H1 (cell line): ENCODE results near the gene PLXDC2. TPM values are rescaled to one million over a fixed set of nuclear protein-coding genes. Genes with fewer than 3 reads are reported as not detected.

ENCODE experiments used
- CTCF ChIA-PET: fragments of 300-600 bp; sonication (Branson Sonifier 250); formaldehyde crosslinking; loops from one replicate; lab custom pipeline; 2021; ENCODE audit not compliant: partially characterized antibody; lab: Charles Lee
- POLR2A ChIA-PET: fragments of 300-600 bp; sonication (Branson Sonifier 250); formaldehyde crosslinking; loops from one replicate; lab custom pipeline; 2021; ENCODE audit warnings: inconsistent platforms; ENCODE audit not compliant: partially characterized antibody; lab: Charles Lee
- DNase-seq, 2 experiments: peaks; one replicate each; pipeline versions ENCODE4 v3.0.0 to v3.0.0-alpha.2; 2010 to 2022; ENCODE audit warnings: low spot score in 2 of 2, low read depth in 1 of 2, mixed read lengths in 1 of 2
- FAIRE-seq: peaks from 2 replicates; lab custom pipeline; 2011; peaks lifted over from hg19 to GRCh38; lab: Jason Lieb, UNC
- H2AFZ ChIP-seq: 2 replicates; pipeline ENCODE4 v1.8.1; 2012; ENCODE audit warnings: low read length, inconsistent platforms
- H2AK5ac ChIP-seq: 2 replicates; pipeline ENCODE4 v1.6.1; 2013; ENCODE audit warnings: low read depth, low read length
- H2BK120ac ChIP-seq: replicated peaks from 2 replicates; pipeline ENCODE3; 2013; ENCODE audit warnings: low read depth, low read length, inconsistent platforms
- H2BK12ac ChIP-seq: 2 replicates; pipeline ENCODE4 v1.6.1; 2013; ENCODE audit warnings: low read depth, low read length
- H2BK15ac ChIP-seq: 2 replicates; pipeline ENCODE4 v1.6.1; 2013; ENCODE audit warnings: low read length
- H2BK20ac ChIP-seq: 2 replicates; pipeline ENCODE4 v1.6.1; 2013; ENCODE audit warnings: low read length
- H2BK5ac ChIP-seq: 2 replicates; pipeline ENCODE4 v1.6.1; 2013; ENCODE audit warnings: low read depth, low read length
- H3K14ac ChIP-seq: 2 replicates; pipeline ENCODE4 v1.6.1; 2013; ENCODE audit warnings: inconsistent platforms; ENCODE audit not compliant: insufficient read length
- H3K18ac ChIP-seq: 2 replicates; pipeline ENCODE4 v1.6.1; 2013; ENCODE audit warnings: low read length; ENCODE audit errors: extremely low read depth
- H3K23ac ChIP-seq: 2 replicates; pipeline ENCODE4 v1.6.1; 2013; ENCODE audit warnings: inconsistent platforms; ENCODE audit not compliant: insufficient read length
- H3K23me2 ChIP-seq: 2 replicates; pipeline ENCODE4 v1.6.1; 2013; ENCODE audit warnings: low read depth, low read length
- H3K27ac ChIP-seq: 2 replicates; pipeline ENCODE4 v1.6.1; 2011; ENCODE audit warnings: low read depth, low read length, inconsistent platforms
- H3K27me3 ChIP-seq, 4 experiments: replicated peaks in 1 of 4; 1 replicate in 1 of 4; 2 replicates in 3 of 4; pipeline versions ENCODE4 v1.6.1 to v1.8.1; 2011 to 2013; ENCODE audit warnings: low read length in 3 of 4, mild to moderate bottlenecking in 3 of 4, inconsistent platforms in 2 of 4, mixed read lengths in 2 of 4, moderate library complexity in 1 of 4; ENCODE audit not compliant: control insufficient read depth in 3 of 4, insufficient read depth in 3 of 4; ENCODE audit errors: extremely low read depth in 1 of 4
- H3K36me3 ChIP-seq, 4 experiments: 2 replicates each; pipeline versions ENCODE4 v1.6.1 to v1.8.1; 2011 to 2013; ENCODE audit warnings: mild to moderate bottlenecking in 4 of 4, low read length in 3 of 4, moderate library complexity in 2 of 4, control low read depth in 1 of 4, inconsistent platforms in 1 of 4; ENCODE audit not compliant: insufficient read depth in 4 of 4, control insufficient read depth in 2 of 4
- H3K4ac ChIP-seq: replicated peaks from 2 replicates; pipeline ENCODE3; 2013; ENCODE audit warnings: low read length, low read depth, mixed read lengths, inconsistent platforms; ENCODE audit not compliant: insufficient read length
- H3K4me1 ChIP-seq, 4 experiments: replicated peaks in 1 of 4; 1 replicate in 1 of 4; 2 replicates in 3 of 4; pipeline versions ENCODE4 v1.6.1 to v1.8.1; 2011 to 2013; ENCODE audit warnings: low read length in 3 of 4, inconsistent platforms in 2 of 4, mixed read lengths in 1 of 4; ENCODE audit not compliant: insufficient read depth in 4 of 4, control insufficient read depth in 3 of 4
- H3K4me2 ChIP-seq, 2 experiments: 2 replicates each; pipeline versions ENCODE4 v1.6.1 to v1.8.1; 2011 to 2013; ENCODE audit warnings: low read depth in 2 of 2, low read length in 2 of 2, control low read depth in 1 of 2, inconsistent platforms in 1 of 2, mild to moderate bottlenecking in 1 of 2; ENCODE audit not compliant: insufficient read depth in 1 of 2
- H3K4me3 ChIP-seq, 4 experiments: fragments of 200-600, 300-600 bp in 1 of 4; sonication (generic), shearing (Covaris generic), sonication (Bioruptor Twin) in 1 of 4; 2 replicates each; pipeline versions ENCODE4 v1.5.1 to v1.8.1; 2011 to 2016; ENCODE audit warnings: low read length in 4 of 4, low read depth in 3 of 4, control low read depth in 2 of 4, inconsistent platforms in 2 of 4, mild to moderate bottlenecking in 2 of 4, mixed read lengths in 1 of 4, moderate library complexity in 1 of 4; ENCODE audit not compliant: insufficient read depth in 2 of 4; ENCODE audit errors: extremely low read depth in 1 of 4
- H3K56ac ChIP-seq: replicated peaks from 2 replicates; pipeline ENCODE3; 2013; ENCODE audit warnings: low read depth, mild to moderate bottlenecking, mixed read lengths, low read length, inconsistent platforms; ENCODE audit not compliant: insufficient read length
- H3K79me1 ChIP-seq: 2 replicates; pipeline ENCODE4 v1.6.1; 2013; ENCODE audit warnings: low read depth, low read length, control low read depth
- H3K79me2 ChIP-seq, 2 experiments: 2 replicates each; pipeline versions ENCODE4 v1.6.1 to v1.8.1; 2012 to 2013; ENCODE audit warnings: low read length in 2 of 2, mild to moderate bottlenecking in 2 of 2, inconsistent platforms in 1 of 2; ENCODE audit not compliant: insufficient read depth in 2 of 2, control insufficient read depth in 1 of 2
- H3K9ac ChIP-seq, 4 experiments: replicated peaks in 1 of 4; 1 replicate in 1 of 4; 2 replicates in 3 of 4; pipeline versions ENCODE4 v1.6.1 to v1.8.1; 2011 to 2013; ENCODE audit warnings: low read depth in 3 of 4, low read length in 3 of 4, control low read depth in 2 of 4, mild to moderate bottlenecking in 2 of 4, moderate library complexity in 2 of 4, inconsistent platforms in 1 of 4; ENCODE audit errors: extremely low read depth in 1 of 4
- H3K9me3 ChIP-seq, 2 experiments: 2 replicates each; pipeline versions ENCODE4 v1.6.1 to v1.8.1; 2012 to 2013; ENCODE audit warnings: mild to moderate bottlenecking in 2 of 2, moderate library complexity in 2 of 2, control low read depth in 1 of 2, inconsistent platforms in 1 of 2, low read depth in 1 of 2, low read length in 1 of 2, mixed read lengths in 1 of 2; ENCODE audit not compliant: insufficient read depth in 2 of 2
- H4K20me1 ChIP-seq, 2 experiments: replicated peaks in 1 of 2; 2 replicates each; pipeline versions ENCODE3 to v1.8.1; 2011 to 2013; ENCODE audit warnings: inconsistent platforms in 2 of 2, low read length in 2 of 2, mild to moderate bottlenecking in 1 of 2; ENCODE audit not compliant: insufficient read depth in 2 of 2, control insufficient read depth in 1 of 2
- H4K5ac ChIP-seq: 2 replicates; pipeline ENCODE4 v1.6.1; 2013; ENCODE audit warnings: low read length, low read depth, mixed read lengths, inconsistent platforms; ENCODE audit not compliant: insufficient read length
- H4K8ac ChIP-seq: 2 replicates; pipeline ENCODE4 v1.8.0; 2013; ENCODE audit warnings: mild to moderate bottlenecking, moderate library complexity, low read length, inconsistent platforms; ENCODE audit not compliant: insufficient read depth; ENCODE audit errors: extremely low read depth
- H4K91ac ChIP-seq: replicated peaks from 2 replicates; pipeline ENCODE3; 2013; ENCODE audit warnings: low read length, mixed read lengths, inconsistent platforms; ENCODE audit not compliant: insufficient read length
- ASH2L ChIP-seq: fragments of 200-600, 300-600 bp; sonication (generic); IDR thresholded peaks from one replicate; pipeline ENCODE4 v1.7.1; 2017; ENCODE audit warnings: low read length
- JUN ChIP-seq: IDR thresholded peaks from 2 replicates; pipeline ENCODE4 v1.6.1; 2011; ENCODE audit warnings: low read depth, mild to moderate bottlenecking, improper control_type of control experiment, low read length
- KDM4A ChIP-seq: IDR thresholded peaks from one replicate; pipeline ENCODE4 v1.7.1; 2012; ENCODE audit warnings: low read depth, mild to moderate bottlenecking, moderate library complexity, low read length, inconsistent platforms; ENCODE audit not compliant: severe bottlenecking
- NANOG ChIP-seq: IDR thresholded peaks from 2 replicates; pipeline ENCODE4 v1.6.1; 2011; ENCODE audit warnings: low read length, low read depth, mild to moderate bottlenecking, inconsistent platforms; ENCODE audit not compliant: insufficient read depth, poor library complexity, severe bottlenecking
- POLR2A ChIP-seq, 2 experiments: IDR thresholded peaks; 1 replicate in 1 of 2; 2 replicates in 1 of 2; pipeline ENCODE4 v1.6.1; 2011; ENCODE audit warnings: low read depth in 2 of 2, low read length in 2 of 2, mild to moderate bottlenecking in 2 of 2; ENCODE audit errors: control extremely low read depth in 1 of 2
- SAP30 ChIP-seq: fragments of 300-600 bp; sonication (generic); IDR thresholded peaks from 2 replicates; pipeline ENCODE4 v1.7.1; 2012; ENCODE audit warnings: low read length, moderate library complexity, mild to moderate bottlenecking, inconsistent platforms; ENCODE audit not compliant: insufficient read depth, insufficient replicate concordance
- SRF ChIP-seq: IDR thresholded peaks from 2 replicates; pipeline ENCODE4 v1.6.1; 2011; ENCODE audit warnings: mild to moderate bottlenecking, low read depth, low read length, moderate library complexity
- TEAD4 ChIP-seq: IDR thresholded peaks from 2 replicates; pipeline ENCODE4 v1.6.1; 2012; ENCODE audit warnings: low read depth, low read length, inconsistent platforms, mixed read lengths
- WGBS, 2 experiments: shearing (Covaris generic) in 1 of 2; methylation state at CpG; one replicate each; pipeline versions ENCODE4 v1.1.6 to v1.1.7; 2013 to 2015; ENCODE audit warnings: low lambda C conversion rate in 2 of 2, mixed read lengths in 2 of 2, inconsistent platforms in 1 of 2, low coverage in 1 of 2, missing lambda C conversion rate in 1 of 2; ENCODE audit not compliant: insufficient replicate concordance in 2 of 2, insufficient coverage in 1 of 2, insufficient read length in 1 of 2; ENCODE audit errors: extremely low coverage in 1 of 2, missing lambda C conversion rate in 1 of 2; 5-methylcytosine and 5-hydroxymethylcytosine counted together
- polyA plus RNA-seq, 7 experiments: library from polyadenylated mRNA; depleted of rRNA in 3 of 7; stranded (reverse) in 5 of 7; unstranded in 2 of 7; fragments of >200 nt in 5 of 7; fragments of 200-250 nt in 2 of 7; gene quantifications; 1 replicate in 5 of 7; 2 replicates in 1 of 7; 4 replicates in 1 of 7; pipeline versions ENCODE4 v1.2.1 to v1.2.3, GENCODE V29; 2011 to 2013; ENCODE audit warnings: missing spikeins in 2 of 7, mixed read lengths in 2 of 7
- total RNA-seq: library from RNA; stranded (reverse); fragmentation: NEBNext Ultra II Directional; extraction: Animal tissue kit (Norgen Biotek cat#: 25700); gene quantifications from 2 replicates; pipeline ENCODE4 v1.2.1, GENCODE V29; 2021

The PLXDC2 gene
- total and polyA plus RNA-seq, 2 of the 8 experiments (the other 6 are each of a cell fraction or from before 2014, with no cell fraction given), result 23.0 to 40.5 TPM

DNA sequence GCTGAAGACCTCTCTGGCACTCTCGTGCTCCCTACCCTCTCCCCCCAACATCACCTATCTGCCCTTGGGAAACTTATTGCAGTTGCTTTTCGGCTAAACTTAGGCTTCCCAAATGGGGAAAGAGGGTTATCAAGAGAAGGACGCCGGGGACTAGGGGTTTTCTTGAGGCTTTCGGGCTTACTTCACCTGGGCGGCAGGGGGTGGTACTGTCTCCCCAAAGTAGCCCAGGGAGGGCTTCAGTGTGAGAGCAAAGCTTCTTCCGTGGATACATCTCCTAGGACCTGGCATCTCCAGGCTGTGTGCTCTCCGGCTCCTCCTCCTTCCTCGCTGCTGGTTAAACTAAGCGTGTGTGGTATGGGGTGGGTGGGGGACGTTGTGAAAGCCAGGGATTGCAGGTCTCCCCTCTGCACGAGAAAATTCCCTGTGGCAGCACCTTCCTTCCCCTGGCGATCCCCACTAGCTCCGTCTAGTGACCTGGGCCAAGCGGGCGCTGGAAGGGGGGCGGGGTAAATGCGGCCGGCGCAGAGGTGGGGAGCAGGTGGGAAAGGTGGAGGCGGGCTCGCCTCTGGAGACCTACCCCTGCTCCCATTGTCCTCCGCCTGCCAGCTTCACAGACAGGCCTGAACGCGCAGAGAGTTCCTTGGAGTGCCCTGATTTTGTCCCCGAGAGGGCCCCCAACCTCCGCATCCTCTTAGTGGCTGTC, 1.1 kb downstream of the PLXDC2 start:
- H3K4me2 ChIP-seq, result peak overlapping the region; percentile 70 to 78
- peak overlapping the region; percentile 14 for H4K5ac ChIP-seq
- no peak overlapping the region for H3K27ac ChIP-seq
- H3K4me3 ChIP-seq, result peak overlapping the region; percentile 72 to 99 (median 89)
- POLR2A ChIA-PET, result interaction anchor here (0.9 to 1.5 kb wide), 7 partner anchors 12 to 555 kb away, joined by 3 to 16 read pairs (median 4); no protein-coding TSS in a partner anchor
- peak overlapping the region; percentile 96 for H3K18ac ChIP-seq
- H3K27me3 ChIP-seq, result no peaks in the 10 kb centered on the region
- H2BK20ac ChIP-seq, result no peak overlapping the region
- H3K23me2 ChIP-seq, result peaks cover 13% of the 10 kb centered on the region
- H4K20me1 ChIP-seq, result no peaks in the 10 kb centered on the region
- H2BK15ac ChIP-seq, result peak overlapping the region; percentile 63; the same call in 1 of the 2 replicates
- CTCF ChIA-PET, result interaction anchor here (0.7 to 2.0 kb wide), 10 partner anchors 10 to 951 kb away, joined by 3 to 5 read pairs (median 3); no protein-coding TSS in a partner anchor
- no peak overlapping the region for H2AFZ ChIP-seq
- no peak overlapping the region for H4K8ac ChIP-seq
- no peak overlapping the region for H3K23ac ChIP-seq
- no peak overlapping the region for H3K14ac ChIP-seq
- FAIRE-seq (no peak), DNase-seq (peak in 1 of 2 experiments; percentile 13)
- H3K9me3 ChIP-seq, result no peaks in the 10 kb centered on the region
- H3K79me2 ChIP-seq, result peaks cover 5 to 57% of the 10 kb centered on the region in 2 experiments; a peak in 3 of 4 replicates
- H2BK12ac ChIP-seq, result 0 out of 2 replicates have a peak overlapping the region, but pooled peaks have one; percentile 62
- H3K4me1 ChIP-seq, result peaks cover 0 to 3% (median 0%) of the 10 kb centered on the region in 4 experiments; a peak in 2 of 7 replicates
- peak overlapping the region; percentile 86 for H3K4ac ChIP-seq
- 0% methylated on average over 22 of the region's 27 CpGs; no CpG with 5 or more reads in 1 of the 2 experiments for WGBS, 2 experiments
- H4K91ac ChIP-seq, result peak overlapping the region; percentile 49
- peak overlapping the region; percentile 86; the same call in 1 of the 2 replicates for H2BK5ac ChIP-seq
- H2AK5ac ChIP-seq, result no peak overlapping the region
- H3K36me3 ChIP-seq, result peaks cover 0 to 4% (median 0%) of the 10 kb centered on the region in 4 experiments; a peak in 2 of 8 replicates
- H3K9ac ChIP-seq, result peak overlapping the region; percentile 68 to 76 (median 72)
- no peaks in the 10 kb centered on the region; the same call in 1 of the 2 replicates for H3K79me1 ChIP-seq
- H2BK120ac ChIP-seq, result peak overlapping the region; percentile 29
- H3K56ac ChIP-seq, result peak overlapping the region; percentile 81
- TF ChIP-seq POLR2A (IDR thresholded peaks at IDR 0.05; ENCODE audit: control extremely low read depth in 1 of 2, low read depth in 2 of 2, low read length in 2 of 2) (peak in 1 of 2 experiments; percentile 12; a peak in 1 of 3 replicates), TEAD4 (no peak), NANOG (peak; percentile 12), SRF (no peak), JUN (no peak), KDM4A (peak; percentile 30), ASH2L (peak; percentile 17), SAP30 (peak; percentile 75)
